Upper lobe of left lung (tissue), 4 donors: ENCODE measurements around the gene ZNF205.

Experiments used
- CTCF ChIP-seq, 6 experiments: fragments of 450-650 bp in 4 of 6; fragments of 200-600 bp in 2 of 6; sonication (generic) in 2 of 6; IDR thresholded peaks; one replicate each; pipeline ENCODE4 v1.5.1; 2016 to 2019; ENCODE audit warnings: antibody characterized with exemption in 6 of 6
- EP300 ChIP-seq, 4 donors: sonication (generic); formaldehyde crosslinking; IDR thresholded peaks; one replicate each; pipeline ENCODE4 v1.5.1; 2017; ENCODE audit warnings: antibody characterized with exemption in 4 of 4, control low read depth in 2 of 4
- POLR2A ChIP-seq, 4 donors: fragments of 450-650 bp; IDR thresholded peaks; one replicate each; pipeline ENCODE4 v1.5.1; 2016 to 2017; ENCODE audit warnings: antibody characterized with exemption in 4 of 4, mild to moderate bottlenecking in 2 of 4
- POLR2AphosphoS5 ChIP-seq, 2 donors: sonication (generic); formaldehyde crosslinking; IDR thresholded peaks; one replicate each; pipeline ENCODE4 v1.5.1; 2017; ENCODE audit warnings: antibody characterized with exemption in 2 of 2

GRCh38 chr16:3099732-3100499, 12.5 kb upstream of the ZNF205 start:
- TF ChIP-seq CTCF (IDR thresholded peaks at IDR 0.05): no peak
- no peak for TF ChIP-seq EP300 (IDR thresholded peaks at IDR 0.05)
- TF ChIP-seq POLR2A (IDR thresholded peaks at IDR 0.05): peak in 1 of 4 donors; percentile 35
- TF ChIP-seq POLR2AphosphoS5 (IDR thresholded peaks at IDR 0.05): no peak
